HG03095 (cell line): ENCODE data around the gene ROMO1.
"Not testable (repeated sequence)": the region's sequence is repeated elsewhere in the genome, so short reads cannot be mapped to it uniquely, and the experiment has no call there.

ENCODE experiments used
- ATAC-seq: cut with Tn5 transposase; IDR thresholded peaks from one replicate; pipeline ENCODE4 v1.9.1; 2021; ENCODE audit warnings: moderate library complexity; ENCODE audit not compliant: unreplicated experiment

ROMO1 gene

DNA sequence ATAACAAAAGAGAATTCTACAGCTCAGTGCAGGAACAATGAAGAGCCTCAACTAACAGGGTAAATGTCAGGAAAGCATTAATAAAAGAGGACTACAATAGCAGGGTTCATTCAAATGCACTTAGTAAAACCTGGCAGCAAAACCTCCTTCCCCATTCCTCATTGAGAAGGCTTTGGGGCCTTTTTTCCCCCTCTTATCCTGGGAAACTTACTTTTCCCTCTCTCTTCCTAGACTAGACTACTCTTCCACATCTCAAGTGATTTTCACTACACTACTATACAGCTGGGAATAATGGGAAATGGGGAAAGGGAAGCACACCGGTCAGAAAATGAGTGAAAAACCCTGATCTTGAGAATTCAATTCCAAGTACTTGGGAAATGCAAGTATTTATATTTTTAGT, 10.1 kb downstream of the ROMO1 start:
- no peak for ATAC-seq

DNA sequence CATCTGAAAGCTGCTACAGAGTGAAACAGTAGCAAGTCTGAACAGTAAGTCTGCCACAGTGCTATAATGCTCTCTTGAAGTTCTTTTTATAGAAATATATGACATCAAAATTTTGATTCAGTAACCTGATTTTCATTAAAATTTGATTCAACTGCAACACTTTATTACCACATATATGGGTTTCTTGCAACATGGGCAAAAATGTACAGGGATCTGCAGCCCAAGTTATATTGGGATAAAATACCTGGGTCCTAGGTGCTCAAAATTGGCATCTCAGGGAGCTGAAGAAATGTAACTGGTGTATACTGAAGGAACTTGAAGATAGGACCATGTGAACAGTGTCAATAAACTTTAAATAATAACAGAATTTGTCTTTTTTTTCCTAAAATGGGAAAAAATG, 10.8 kb downstream of the ROMO1 start:
- no peak for ATAC-seq

- ATAC-seq = no peak
These were observed 11.8 kb downstream of the ROMO1 start for GRCh38 chr20:35710884-35711587.

DNA sequence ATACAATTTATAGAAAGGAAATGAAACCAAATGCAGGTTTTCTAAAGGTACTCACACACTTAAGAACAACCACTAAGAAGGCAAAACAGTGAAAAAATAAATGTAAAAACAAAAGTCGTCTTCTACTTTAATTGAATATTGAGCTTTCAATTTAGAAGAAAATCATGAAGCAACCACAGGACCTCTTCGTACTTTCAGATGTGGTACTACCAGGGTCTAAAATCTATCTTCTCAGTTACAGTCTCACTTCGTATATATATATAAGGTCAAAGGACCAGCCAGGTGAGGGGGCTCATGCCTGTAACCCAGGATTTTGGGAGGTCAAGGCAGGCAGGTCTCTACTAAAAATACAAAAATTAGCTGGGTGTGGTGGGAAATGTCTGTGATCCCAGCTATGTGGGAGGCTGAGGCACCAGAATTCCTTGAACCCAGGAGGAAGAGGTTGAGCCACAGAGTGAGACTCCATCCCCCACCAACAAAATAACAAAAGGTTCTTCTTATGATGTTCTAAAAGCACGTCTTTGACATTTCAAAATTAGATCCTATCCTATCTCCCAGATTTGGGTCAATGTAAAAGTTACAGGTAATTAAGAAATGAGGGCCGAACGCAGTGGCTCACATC, 12.5 kb downstream of the ROMO1 start:
- no peak for ATAC-seq

GRCh38 chr20:35713120-35713519, 13.9 kb downstream of the ROMO1 start:
- not testable (repeated sequence) for ATAC-seq

DNA sequence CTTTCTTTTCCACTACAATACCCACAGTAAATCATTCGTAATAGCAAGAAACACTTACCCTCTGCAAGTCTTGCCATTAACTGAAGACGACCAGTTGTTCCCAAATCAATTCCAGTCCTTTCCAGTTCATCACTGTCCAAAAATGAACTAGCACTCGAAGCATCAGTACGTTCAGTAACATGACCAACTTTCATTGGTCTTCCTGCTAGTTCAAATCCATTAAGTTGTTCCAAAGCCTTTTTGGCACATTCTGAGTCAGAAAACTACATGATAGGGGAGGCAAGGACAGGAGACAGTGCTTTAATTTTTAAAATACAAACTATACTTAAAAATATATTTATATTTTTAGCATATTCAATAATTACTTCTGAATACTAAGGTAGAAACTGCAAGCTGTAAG, 14.9 kb downstream of the ROMO1 start:
- ATAC-seq = no peak

GRCh38 chr20:35715652-35716051, 16.4 kb downstream of the ROMO1 start:
- no peak for ATAC-seq

- ATAC-seq = no peak
These were observed 17.1 kb downstream of the ROMO1 start for GRCh38 chr20:35716330-35716729.

DNA sequence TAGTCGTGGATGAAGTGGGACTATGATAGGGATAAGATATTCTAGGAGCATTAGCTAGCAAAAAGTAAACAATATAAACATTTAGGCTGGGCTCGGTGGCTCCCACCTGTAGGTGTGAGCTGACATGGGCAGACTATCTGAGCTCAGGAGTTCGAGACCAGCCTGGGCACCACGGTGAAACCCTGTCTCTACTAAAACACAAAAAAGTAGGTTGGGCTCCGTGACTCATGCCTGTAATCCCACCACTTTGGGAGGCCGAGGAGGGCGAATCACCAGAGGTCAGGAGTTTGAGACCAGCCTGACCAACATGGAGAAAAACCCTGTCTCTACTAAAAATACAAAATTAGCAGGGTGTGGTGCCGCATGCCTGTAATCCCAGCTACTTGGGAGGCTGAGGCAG, 19.1 kb downstream of the ROMO1 start:
- not testable (repeated sequence) for ATAC-seq

DNA sequence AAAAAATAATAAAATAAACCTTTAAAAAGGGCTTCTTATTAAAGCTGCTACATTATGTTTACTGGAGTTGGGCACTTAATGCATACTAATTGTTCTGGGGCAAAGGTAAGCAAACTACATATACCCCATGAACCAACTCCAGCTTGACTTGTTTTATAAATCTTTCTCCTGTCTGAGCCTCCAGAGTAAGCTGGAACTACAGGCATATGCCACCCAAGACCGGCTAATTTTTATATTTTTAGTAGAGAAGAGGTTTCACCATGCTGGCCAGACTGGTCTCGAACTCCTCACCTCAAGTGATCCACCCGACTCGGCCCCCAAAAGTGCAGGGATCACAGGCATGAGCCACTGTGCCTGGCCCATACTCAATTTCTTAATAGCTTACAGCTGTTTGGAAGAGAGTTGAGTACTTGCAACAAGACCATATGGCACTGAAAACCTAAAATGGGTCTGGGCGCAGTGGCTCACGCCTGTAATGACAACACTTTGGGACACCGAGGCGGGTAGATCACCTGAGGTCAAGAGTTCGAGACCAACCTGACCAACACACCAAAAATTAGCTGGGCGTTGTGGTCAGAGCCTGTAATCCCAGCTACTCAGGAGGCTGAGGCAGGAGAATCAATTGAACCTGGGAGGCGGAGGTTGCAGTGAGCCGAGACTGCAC, 19.9 kb downstream of the ROMO1 start:
- ATAC-seq = no peak

GRCh38 chr20:35719717-35720116, 20.5 kb downstream of the ROMO1 start:
- ATAC-seq = no peak

- no peak for ATAC-seq
These were observed 21.2 kb downstream of the ROMO1 start for GRCh38 chr20:35720165-35721123.

DNA sequence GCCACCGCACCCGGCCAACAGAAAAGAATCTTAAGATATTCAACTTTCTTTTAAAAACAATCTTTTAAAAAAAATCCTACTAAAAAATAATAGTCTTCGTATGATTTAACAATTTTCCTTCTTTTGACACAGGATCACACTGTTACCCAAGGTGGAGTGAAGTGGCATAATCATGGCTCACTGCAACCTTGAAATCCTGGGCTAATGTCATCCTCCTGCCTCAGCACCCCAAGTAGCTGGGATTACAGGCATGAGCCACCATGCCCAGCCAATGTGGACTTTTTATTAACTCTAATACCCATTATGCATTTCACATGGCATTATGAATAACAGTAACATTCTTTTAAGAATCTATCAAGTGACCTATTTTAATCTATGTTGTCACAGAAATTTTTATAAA, 22.0 kb downstream of the ROMO1 start:
- no peak for ATAC-seq

- no peak for ATAC-seq
These were observed 22.4 kb downstream of the ROMO1 start for GRCh38 chr20:35721621-35722020.

GRCh38 chr20:35723275-35723639, 24.1 kb downstream of the ROMO1 start:
- not testable (repeated sequence) for ATAC-seq

- ATAC-seq = not testable (repeated sequence)
These were observed 24.6 kb downstream of the ROMO1 start for GRCh38 chr20:35723652-35724320.

GRCh38 chr20:35724321-35725230, 25.4 kb downstream of the ROMO1 start:
- no peak for ATAC-seq

DNA sequence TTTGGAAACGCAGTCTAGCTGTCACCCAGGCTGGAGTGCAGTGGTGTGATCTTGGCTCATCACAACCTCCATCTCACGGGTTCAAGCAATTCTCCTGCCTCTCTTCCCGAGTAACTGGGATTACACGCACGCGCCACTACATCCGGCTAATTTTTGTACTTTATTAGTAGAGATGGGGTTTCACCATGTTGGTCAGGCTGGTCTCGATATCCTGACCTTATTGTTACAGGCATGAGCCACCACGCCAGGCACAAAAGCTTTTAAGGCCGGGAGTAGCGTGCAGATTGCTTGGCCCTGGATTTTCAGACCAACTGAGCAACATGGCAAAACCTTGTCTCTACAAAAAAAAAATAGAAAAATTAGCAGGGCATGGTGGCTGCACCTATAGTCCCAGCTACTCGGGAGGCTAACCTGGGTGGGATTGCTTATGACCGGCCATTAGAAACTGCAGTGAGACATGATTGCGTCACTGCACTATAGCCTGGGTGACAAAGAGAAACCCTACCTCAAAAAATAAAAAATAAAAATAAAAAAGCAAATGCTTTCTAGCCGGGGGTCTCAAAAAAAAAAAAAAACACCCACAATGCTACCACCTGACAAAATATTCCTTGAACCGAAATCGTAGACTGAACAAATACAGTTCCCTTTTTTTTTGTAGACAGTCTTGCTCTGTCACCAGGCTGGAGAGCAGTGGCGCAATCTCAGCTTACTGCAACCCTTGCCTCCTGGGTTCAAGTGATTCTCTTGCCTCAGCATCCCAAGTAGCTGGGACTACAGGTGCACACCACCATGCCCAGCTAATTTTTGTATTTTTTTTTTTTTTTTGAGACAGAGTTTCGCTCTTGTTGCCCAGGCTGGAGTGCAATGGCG, 27.9 kb downstream of the ROMO1 start:
- ATAC-seq = no peak
